ENCODE measurements around the gene TOM1. TPM values are rescaled to one million over a fixed set of nuclear protein-coding genes. Genes with fewer than 3 reads are reported as not detected.

TOM1 gene
- total and polyA plus RNA-seq, 2 of the 13 experiments (the other 11 are each of a cell fraction or from before 2014, with no cell fraction given), result 30.8 to 87.3 TPM

DNA sequence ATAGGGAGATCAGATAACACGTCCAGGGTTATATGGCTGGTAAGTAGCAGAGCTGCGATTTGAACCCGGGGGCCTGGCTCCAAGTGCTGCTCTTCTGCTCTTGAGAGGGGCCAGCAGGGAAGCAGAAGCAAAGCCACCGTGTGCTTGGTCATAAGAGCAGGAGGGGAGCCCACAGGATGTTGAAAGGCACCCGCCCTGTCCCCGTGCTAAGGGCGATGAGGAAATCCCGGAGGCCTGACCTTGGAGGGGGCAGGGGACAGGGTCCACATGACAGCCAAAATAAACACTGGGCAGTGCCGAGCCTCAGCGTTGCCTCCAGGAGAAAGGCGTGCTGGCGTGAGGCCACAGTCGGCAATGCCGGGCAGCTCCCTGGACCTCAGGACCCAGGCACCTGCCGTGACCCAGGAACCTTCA, 28.8 kb downstream of the TOM1 start (continued):
- TF ChIP-seq ZNF121 (CRISPR knock-in tag; IDR thresholded peaks at IDR 0.05) (peak; percentile 70), IRX3 (CRISPR knock-in tag; IDR thresholded peaks at IDR 0.05; ENCODE audit: borderline replicate concordance, low read depth) (no peak), ZNF17 (CRISPR knock-in tag; IDR thresholded peaks at IDR 0.05) (no peak), CREM (IDR thresholded peaks at IDR 0.05) (peak; percentile 80), CREM (CRISPR knock-in tag; IDR thresholded peaks at IDR 0.05) (no peak), ZNF10 (CRISPR knock-in tag; IDR thresholded peaks at IDR 0.05; ENCODE audit: borderline replicate concordance, low read depth) (no peak), FOXM1 (CRISPR knock-in tag; IDR thresholded peaks at IDR 0.05) (no peak), ZNF207 (IDR thresholded peaks at IDR 0.05; ENCODE audit: borderline replicate concordance) (no peak), ELF3 (CRISPR knock-in tag; IDR thresholded peaks at IDR 0.05) (peak; percentile 99), KDM3A (CRISPR knock-in tag; IDR thresholded peaks at IDR 0.05; ENCODE audit: low read depth) (peak; percentile 78; the same call in 1 of the 2 replicates), SMC3 (IDR thresholded peaks at IDR 0.05; ENCODE audit: low read length) (no peak), MBNL3 (CRISPR knock-in tag; conservative IDR thresholded peaks at IDR 0.05) (no peak), ADNP (CRISPR knock-in tag; IDR thresholded peaks at IDR 0.05) (no peak), ZNF749 (CRISPR knock-in tag; IDR thresholded peaks at IDR 0.05; ENCODE audit: borderline replicate concordance) (peak; percentile 94; the same call in 1 of the 2 replicates), ZNF788 (CRISPR knock-in tag; IDR thresholded peaks at IDR 0.05; ENCODE audit: borderline replicate concordance) (peak; percentile 98)
- TF ChIP-seq, protein P1, sequence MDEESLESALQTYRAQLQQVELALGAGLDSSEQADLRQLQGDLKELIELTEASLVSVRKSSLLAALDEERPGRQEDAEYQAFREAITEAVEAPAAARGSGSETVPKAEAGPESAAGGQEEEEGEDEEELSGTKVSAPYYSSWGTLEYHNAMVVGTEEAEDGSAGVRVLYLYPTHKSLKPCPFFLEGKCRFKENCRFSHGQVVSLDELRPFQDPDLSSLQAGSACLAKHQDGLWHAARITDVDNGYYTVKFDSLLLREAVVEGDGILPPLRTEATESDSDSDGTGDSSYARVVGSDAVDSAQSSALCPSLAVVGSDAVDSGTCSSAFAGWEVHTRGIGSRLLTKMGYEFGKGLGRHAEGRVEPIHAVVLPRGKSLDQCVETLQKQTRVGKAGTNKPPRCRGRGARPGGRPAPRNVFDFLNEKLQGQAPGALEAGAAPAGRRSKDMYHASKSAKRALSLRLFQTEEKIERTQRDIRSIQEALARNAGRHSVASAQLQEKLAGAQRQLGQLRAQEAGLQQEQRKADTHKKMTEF (CRISPR knock-in tag; IDR thresholded peaks at IDR 0.05), result peak; percentile 97
- TF ChIP-seq, protein P2, sequence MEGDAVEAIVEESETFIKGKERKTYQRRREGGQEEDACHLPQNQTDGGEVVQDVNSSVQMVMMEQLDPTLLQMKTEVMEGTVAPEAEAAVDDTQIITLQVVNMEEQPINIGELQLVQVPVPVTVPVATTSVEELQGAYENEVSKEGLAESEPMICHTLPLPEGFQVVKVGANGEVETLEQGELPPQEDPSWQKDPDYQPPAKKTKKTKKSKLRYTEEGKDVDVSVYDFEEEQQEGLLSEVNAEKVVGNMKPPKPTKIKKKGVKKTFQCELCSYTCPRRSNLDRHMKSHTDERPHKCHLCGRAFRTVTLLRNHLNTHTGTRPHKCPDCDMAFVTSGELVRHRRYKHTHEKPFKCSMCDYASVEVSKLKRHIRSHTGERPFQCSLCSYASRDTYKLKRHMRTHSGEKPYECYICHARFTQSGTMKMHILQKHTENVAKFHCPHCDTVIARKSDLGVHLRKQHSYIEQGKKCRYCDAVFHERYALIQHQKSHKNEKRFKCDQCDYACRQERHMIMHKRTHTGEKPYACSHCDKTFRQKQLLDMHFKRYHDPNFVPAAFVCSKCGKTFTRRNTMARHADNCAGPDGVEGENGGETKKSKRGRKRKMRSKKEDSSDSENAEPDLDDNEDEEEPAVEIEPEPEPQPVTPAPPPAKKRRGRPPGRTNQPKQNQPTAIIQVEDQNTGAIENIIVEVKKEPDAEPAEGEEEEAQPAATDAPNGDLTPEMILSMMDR (CRISPR knock-in tag; IDR thresholded peaks at IDR 0.05), result no peak
- TF ChIP-seq, protein P3, sequence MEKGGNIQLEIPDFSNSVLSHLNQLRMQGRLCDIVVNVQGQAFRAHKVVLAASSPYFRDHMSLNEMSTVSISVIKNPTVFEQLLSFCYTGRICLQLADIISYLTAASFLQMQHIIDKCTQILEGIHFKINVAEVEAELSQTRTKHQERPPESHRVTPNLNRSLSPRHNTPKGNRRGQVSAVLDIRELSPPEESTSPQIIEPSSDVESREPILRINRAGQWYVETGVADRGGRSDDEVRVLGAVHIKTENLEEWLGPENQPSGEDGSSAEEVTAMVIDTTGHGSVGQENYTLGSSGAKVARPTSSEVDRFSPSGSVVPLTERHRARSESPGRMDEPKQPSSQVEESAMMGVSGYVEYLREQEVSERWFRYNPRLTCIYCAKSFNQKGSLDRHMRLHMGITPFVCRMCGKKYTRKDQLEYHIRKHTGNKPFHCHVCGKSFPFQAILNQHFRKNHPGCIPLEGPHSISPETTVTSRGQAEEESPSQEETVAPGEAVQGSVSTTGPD (CRISPR knock-in tag; IDR thresholded peaks at IDR 0.05), result peak; percentile 94
- TF ChIP-seq, protein P4, sequence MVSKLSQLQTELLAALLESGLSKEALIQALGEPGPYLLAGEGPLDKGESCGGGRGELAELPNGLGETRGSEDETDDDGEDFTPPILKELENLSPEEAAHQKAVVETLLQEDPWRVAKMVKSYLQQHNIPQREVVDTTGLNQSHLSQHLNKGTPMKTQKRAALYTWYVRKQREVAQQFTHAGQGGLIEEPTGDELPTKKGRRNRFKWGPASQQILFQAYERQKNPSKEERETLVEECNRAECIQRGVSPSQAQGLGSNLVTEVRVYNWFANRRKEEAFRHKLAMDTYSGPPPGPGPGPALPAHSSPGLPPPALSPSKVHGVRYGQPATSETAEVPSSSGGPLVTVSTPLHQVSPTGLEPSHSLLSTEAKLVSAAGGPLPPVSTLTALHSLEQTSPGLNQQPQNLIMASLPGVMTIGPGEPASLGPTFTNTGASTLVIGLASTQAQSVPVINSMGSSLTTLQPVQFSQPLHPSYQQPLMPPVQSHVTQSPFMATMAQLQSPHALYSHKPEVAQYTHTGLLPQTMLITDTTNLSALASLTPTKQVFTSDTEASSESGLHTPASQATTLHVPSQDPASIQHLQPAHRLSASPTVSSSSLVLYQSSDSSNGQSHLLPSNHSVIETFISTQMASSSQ (IDR thresholded peaks at IDR 0.05; ENCODE audit: low read depth), result peak; percentile 44; the same call in 1 of the 2 replicates
- TF ChIP-seq, protein P4 (CRISPR knock-in tag; IDR thresholded peaks at IDR 0.05; ENCODE audit: borderline replicate concordance), result peak; percentile 91
- TF ChIP-seq, protein P5, sequence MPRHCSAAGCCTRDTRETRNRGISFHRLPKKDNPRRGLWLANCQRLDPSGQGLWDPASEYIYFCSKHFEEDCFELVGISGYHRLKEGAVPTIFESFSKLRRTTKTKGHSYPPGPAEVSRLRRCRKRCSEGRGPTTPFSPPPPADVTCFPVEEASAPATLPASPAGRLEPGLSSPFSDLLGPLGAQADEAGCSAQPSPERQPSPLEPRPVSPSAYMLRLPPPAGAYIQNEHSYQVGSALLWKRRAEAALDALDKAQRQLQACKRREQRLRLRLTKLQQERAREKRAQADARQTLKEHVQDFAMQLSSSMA (CRISPR knock-in tag; IDR thresholded peaks at IDR 0.05), result no peak
